AG09319 (cell line): ENCODE results near the gene ALCAM.
"Not testable (repeated sequence)": the region's sequence is repeated elsewhere in the genome, so short reads cannot be mapped to it uniquely, and the experiment has no call there.

ENCODE experiments used
- DNase-seq: peaks from one replicate; pipeline ENCODE4 v3.0.0-alpha.2; 2010; ENCODE audit warnings: low read depth; ENCODE audit errors: extremely low read depth
- TF ChIP-seq, protein P1 (sequence below): IDR thresholded peaks from 2 replicates; pipeline ENCODE4 v1.5.1; 2011; ENCODE audit warnings: low read depth, mild to moderate bottlenecking, inconsistent platforms, low read length, moderate library complexity

ALCAM gene

DNA sequence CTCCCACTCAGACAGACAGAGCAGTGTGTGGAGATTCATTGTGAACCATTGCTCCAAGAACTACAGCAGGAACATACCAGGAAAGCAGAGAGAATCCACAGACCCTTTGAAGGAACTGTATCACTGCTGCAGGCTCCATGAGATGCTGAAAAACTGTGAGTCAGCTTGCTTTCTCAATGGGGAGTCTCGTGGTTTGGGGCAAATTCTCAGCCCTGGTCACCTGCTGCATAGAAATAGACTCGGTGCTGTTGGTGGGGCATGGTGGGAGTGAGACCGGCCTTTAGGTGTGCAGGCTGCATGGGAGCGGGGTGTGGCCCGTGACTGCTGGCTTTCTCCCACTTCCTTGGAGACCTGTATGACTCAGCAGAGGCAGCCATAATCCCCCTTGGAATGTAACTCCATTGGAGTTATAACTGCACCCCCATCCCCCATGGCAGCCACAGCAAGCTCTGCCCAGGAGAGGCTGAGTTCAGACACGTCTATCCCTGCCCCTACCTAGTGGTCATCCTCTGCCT, 35.6 kb downstream of the ALCAM start:
- DNase-seq, result no peak

DNA sequence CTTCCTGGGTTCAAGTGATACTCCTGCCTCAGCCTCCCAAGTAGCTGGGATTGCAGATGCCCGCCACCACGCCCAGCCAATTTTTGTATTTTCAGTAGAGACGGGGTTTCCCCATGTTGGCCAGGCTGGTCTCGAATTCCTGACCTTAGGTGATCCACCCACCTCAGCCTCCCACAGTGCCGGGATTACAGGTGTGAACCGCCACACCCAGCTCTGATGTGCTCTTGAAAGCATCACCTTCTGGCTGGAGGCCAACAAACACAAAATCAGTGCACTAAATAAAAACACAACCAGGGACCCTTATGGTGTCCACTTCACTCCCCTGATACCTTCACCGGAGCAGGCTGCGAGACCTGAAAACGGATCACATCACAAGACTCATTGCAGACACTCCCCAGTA, 36.3 kb downstream of the ALCAM start:
- DNase-seq, result not testable (repeated sequence)

More for the DNA sequence above, 35.6 kb downstream of the ALCAM start:
- TF ChIP-seq, protein P1, sequence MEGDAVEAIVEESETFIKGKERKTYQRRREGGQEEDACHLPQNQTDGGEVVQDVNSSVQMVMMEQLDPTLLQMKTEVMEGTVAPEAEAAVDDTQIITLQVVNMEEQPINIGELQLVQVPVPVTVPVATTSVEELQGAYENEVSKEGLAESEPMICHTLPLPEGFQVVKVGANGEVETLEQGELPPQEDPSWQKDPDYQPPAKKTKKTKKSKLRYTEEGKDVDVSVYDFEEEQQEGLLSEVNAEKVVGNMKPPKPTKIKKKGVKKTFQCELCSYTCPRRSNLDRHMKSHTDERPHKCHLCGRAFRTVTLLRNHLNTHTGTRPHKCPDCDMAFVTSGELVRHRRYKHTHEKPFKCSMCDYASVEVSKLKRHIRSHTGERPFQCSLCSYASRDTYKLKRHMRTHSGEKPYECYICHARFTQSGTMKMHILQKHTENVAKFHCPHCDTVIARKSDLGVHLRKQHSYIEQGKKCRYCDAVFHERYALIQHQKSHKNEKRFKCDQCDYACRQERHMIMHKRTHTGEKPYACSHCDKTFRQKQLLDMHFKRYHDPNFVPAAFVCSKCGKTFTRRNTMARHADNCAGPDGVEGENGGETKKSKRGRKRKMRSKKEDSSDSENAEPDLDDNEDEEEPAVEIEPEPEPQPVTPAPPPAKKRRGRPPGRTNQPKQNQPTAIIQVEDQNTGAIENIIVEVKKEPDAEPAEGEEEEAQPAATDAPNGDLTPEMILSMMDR, result no peak

DNA sequence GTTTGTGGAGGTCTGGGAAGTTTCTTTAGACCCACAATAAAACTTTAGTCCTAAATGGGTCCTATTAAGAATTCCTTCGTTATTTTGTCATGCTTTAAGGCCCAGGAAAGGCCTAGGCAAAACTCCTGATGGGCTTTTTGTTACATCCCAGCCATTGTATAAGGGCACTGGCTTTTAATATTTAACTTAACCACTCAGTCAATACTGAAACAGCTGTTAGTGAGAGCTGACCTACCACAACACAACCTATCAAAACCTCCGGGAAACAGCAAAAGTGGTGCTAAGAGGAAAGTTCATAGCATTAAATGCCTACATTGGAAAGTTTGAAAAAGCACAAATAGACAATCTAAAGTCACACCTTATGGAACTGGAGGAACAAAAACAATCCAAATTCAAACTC, 39.6 kb downstream of the ALCAM start:
- TF ChIP-seq, protein P1, result no peak
- DNase-seq, result no peak

DNA sequence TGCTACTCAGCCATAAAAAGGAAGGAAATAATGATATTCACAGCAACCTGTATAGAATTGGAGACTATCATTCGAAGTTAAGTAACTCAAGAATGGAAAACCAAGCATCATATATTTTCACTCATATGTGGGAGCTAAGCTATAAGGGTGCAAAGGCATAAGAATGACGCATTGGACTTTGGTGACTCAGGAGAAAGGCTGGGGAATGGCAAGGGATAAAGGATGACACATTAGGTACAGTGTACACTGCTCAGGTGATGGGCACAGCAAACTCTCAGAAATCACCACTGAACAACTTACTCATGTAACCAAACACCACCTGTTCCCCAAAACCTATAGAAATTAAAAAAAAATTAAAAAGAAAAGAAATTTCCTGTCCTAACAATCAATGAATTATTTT, 42.7 kb downstream of the ALCAM start:
- TF ChIP-seq, protein P1, result no peak
- no peak for DNase-seq

DNA sequence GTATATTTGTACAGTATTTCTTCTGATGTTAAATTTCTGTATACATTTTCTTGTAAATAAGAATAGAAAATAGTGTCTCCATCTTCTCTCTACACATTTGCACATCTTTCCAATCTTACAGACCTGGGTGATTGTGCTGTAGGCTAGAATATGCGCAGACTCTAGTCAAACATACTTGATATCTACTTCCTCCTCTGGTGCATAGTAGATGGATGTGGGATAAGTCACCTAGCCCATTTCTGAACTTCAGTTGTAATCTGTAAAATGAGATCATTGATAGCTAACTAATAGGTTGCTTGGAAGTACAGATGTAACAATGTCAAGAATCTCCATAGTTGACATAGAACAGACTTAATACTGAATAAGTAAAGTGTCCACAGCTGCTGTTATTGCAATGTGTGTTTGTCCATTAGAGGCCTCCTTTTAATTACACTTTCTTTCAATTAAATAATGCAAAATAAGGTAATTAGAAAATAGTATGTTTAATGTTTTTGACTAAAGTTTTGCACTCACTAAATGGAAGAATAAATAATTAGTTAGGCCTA, 46.7 kb downstream of the ALCAM start:
- DNase-seq, result no peak
- TF ChIP-seq, protein P1, result no peak

DNA sequence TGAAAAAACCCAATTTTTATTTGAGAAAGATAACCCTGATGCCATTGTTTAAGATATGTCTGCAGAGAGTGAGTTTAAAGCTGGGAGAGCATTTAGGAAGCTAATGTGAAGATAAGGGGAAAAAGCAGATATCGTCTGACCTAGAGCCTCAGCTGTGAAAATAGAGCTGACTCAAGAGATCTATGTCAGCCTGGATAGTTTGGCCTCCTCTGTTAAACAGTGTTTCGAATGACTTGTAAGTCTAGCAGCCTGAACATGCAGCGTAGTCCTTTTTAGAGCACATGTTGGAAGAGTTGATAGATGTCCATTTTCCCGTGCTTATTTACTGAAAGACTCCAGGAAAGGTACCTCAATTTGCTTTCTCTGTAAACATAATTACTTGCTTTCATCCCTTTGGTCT, 48.1 kb downstream of the ALCAM start:
- DNase-seq, result no peak
- TF ChIP-seq, protein P1, result no peak

DNA sequence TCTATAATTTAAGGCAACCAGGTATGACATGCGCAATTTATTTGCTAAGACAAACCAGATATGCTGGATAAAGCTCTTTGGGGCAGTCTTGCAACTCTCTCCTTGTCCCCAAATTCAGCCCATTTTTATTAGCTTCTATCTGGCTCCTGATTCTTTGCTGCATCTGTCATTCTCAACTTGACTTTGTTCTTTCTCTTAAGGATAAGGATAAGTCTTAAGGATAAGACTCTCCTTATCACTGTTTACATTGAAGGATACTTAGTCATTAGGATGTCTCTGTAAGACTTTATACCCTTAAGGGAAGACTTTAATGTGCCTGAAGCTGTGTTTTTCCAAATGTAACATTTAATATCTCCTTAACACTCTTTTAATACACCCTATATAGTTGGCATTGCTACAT, 49.2 kb downstream of the ALCAM start:
- TF ChIP-seq, protein P1, result no peak
- no peak for DNase-seq
